Ramos (cell line): Measurements from ENCODE around the gene IMMP2L.

Experiments used
- in situ Hi-C: fragments of 300-500 bp; cut with MboI; formaldehyde crosslinking; loops from one replicate; pipeline ENCODE4 v1.14.3; 2022; ENCODE audit warnings: low sequenced_read_pairs; ENCODE audit not compliant: unreplicated experiment

Gene IMMP2L

DNA sequence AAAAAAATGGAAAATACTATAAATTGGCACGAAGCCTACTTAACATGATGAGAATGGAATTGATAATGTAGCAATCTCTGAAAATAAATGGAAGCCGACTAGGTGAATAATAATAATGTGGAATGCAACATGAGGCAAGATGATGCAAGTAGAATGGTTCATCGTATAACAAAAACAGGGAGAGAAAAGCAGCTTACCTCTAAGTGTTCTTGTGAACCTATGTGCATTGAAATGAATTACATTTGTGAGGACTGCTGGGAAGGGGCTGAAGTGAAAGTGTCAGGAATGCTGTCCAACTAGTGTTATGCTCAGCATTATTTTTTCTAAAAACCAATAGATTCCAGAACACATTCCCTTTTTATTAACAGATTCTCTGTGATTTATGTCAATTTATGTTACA is 912.0 kb downstream of the IMMP2L start:
- in situ Hi-C loops = no loop called here

DNA sequence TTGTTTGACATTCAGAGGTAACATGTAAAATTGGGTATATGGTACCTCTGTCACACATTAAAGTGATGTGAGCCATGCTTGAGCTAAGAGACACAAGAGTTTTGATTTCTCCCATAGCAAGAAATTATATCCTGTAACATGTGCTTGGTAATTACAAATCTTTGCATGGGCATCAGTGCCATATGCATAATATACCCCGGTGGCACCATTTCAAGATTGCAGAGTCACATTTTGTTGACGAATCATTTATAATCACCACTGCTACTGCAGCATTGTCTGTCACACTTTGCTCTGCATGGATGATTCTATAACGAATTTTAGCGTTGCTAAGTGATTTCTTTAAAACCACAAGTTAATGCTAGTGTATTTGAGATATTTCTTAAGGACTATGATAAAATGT is 915.0 kb downstream of the IMMP2L start:
- in situ Hi-C loops = no loop called here

DNA sequence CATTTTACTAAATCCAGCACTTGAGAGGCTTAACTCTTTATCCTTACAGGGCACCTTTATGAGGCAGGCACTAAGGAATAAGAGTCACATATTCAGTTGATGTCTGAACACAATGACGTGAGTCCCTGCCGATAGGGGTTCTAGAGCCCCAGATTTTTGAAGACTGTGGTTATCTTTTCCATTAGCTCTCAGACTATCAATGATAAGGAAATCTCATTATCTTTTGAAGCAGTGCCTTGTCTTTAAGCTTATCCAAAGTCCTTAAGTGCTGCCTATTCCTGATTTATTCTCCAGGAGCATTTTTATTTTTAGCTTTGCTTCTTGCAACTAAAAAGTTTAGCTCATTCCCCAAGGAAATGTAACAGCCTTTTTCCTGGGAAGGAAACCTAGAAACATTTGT is 915.5 kb downstream of the IMMP2L start:
- in situ Hi-C loops = no loop called here

DNA sequence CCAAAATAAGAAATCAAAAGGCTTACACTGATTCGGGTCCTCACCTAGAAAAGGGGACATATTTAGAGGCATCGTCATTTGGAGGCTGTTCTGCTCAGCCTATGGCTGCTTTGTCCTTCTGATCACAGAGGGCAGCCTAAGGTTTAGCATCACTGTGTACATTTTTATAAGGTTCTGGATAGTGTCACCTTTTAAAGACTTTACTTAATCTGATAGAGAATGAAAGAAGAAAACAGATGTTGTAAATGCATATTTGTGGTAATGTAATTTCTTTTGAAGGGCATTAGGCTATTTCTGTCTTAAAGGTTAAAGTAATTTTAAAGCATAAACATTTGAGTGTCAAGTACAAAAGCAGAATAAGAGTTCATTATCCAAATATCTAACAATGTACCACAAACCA is 916.7 kb downstream of the IMMP2L start:
- in situ Hi-C loops = no loop called here

DNA sequence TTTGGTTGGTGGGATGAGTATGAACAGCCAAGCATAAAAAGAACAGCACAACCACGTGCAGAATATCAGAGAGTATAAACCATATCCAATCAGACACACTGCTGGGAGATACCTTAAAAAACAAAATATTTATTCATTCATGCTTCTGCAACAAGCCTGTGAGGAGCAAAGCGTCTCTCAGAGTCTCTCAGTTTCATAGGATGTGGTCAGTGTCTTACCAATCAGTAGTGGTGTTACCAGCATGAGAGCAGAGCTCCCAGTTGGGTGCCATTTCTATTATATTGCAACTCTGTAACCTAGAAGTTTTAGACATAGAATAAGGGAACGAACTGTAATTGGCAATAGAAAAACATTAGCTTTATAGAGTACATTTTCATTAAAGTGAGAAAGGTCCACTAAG is 917.2 kb downstream of the IMMP2L start:
- in situ Hi-C loops = no loop called here

DNA sequence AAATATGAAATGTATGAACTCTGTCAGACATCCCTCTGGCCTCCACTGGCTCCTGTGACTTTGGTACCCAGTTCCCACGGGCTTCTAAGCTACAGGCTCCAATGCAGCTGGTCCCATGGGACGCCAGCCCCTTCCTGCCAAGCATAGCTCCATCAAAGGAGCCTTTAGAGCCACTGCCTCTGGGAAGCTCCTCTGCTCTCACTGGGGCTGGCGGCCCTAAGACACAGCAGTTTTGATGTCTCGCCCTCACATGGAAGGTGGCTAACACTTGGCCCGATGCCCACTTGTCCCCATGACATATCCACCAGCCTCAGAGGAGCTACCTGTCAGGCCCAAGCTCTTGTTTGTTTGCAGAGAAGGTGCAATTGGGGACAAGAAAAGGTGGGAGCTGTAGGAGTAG is 925.0 kb downstream of the IMMP2L start:
- in situ Hi-C loops = no loop called here

DNA sequence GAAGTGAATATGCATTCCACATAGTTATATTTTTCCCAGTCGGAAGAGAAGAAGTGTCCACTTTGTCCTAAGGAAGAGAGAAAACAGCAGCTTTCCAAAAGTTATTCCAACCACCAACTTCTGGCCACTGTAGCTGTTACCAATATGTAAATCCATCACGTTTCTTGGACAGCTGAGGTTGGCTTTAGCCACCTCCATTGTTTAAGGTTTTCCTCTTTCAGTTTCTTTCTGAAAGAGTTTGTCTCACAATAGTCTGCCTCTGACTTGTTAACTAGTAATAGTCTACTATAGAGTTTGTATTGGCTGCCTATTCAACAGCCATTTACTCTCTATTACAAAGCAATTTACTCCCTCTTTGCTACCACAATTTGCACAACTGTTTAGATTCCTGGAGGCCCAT is 929.0 kb downstream of the IMMP2L start:
- in situ Hi-C loops = no loop called here

DNA sequence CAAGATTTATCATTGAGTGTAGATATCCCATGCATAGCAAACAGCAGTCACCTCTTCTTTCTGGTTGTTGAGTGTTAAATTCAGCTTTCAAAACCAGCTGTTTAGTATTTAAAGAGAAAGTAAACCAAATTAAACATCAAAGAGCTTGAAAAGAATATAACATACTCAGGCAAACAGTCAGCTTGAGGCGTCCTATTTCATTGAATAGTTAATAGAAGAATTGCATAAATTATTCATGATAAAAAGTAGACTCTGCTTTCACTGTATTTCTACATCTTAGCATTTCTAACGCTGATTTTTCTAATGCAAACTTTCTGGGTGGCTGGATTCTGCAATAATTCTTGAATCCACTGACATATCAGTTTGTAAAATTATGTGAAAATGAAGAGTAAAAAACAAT is 935.9 kb downstream of the IMMP2L start:
- in situ Hi-C loops = no loop called here

DNA sequence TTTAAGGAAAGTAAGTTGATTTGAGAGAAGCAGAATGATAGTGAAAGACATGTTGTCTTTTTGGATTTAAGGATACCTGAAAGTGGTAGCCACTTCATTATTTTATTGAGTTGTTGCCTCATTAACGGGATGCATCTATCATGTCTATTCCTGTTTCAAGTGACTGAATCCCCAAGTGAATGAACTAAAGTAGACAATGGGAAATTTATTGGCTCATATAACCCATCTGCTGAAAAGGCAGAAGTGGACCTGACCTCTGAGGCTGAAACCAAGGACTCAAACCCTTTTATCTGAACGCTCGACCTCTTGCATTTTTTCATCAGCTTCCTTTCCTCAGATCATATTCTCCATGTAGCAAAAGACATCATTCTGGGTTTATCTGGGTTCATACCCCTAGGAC is 937.0 kb downstream of the IMMP2L start:
- in situ Hi-C loops = no loop called here

DNA sequence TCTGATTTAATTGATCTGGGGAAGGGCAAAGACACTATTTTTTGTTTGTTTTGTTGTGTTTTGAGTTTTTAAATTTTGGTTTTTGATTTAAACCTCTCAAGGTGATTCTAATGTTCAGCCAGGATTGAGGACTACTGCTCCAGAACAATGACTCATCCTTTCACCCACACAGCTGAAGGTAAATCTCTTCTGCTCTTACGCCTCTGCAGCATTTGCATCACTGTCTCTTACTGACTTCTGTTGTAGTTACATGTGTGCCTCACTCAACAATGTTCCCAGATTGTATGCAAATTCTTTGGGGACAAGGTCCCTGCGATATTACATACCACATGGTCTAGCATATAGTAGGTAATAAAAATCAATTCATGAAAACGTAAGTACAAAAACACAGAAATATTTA is 938.9 kb downstream of the IMMP2L start:
- in situ Hi-C loops = no loop called here

DNA sequence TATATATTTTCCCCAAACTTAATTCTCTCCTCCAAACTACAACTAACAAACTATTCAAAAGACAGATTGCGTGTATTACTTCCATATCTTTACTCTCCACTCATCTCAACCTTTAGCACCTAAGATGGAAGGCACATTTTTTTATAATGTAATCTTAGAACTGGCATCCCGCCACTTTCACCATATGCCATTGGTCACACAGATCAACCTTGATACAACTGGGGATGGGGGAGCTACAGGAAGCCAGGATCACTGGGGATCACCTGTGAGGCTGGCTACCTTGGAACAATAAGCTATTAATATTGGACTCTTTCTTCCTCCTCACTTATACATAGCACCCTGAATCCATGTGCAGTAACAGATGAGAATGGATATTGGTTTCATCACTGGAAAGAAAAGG is 941.0 kb downstream of the IMMP2L start:
- in situ Hi-C loops = no loop called here

DNA sequence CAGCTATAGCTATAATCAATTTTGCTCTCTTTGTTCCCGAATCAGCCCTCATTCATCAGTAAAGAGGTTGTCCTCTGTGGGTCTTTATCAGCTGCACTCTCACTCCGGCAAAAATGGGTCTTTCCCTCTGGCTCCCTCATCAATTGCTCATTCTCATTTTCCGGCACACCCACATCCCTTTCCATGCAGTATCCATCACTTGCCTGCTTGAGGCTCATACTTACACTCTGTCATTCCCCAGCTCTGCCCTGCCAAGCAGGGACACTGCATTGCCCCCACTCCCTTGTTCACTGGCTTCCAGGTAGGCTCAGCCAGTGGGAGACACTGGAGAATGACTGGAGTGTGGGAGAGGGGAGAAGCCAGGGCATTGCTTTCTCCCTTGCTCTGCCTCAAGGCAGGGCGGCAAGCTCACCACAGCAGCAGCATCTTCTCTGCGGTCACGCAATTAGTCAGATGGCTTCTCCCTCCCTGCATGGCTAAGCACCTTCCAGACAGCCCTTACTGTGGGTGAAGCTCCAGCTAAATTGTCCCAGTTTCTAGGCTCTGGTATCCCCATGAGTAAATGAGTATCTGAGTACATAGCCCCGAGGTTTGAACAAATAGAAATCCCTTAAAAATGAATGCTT is 942.1 kb downstream of the IMMP2L start:
- in situ Hi-C loops = no loop called here
